ENCODE measurements around the gene NELFCD. TPM values are rescaled to one million over a fixed set of nuclear protein-coding genes. Genes with fewer than 3 reads are reported as not detected.

NELFCD gene
- total RNA-seq, 4 donors from 2014 or later: 54.2 to 72.9 (median 56.8) TPM

DNA sequence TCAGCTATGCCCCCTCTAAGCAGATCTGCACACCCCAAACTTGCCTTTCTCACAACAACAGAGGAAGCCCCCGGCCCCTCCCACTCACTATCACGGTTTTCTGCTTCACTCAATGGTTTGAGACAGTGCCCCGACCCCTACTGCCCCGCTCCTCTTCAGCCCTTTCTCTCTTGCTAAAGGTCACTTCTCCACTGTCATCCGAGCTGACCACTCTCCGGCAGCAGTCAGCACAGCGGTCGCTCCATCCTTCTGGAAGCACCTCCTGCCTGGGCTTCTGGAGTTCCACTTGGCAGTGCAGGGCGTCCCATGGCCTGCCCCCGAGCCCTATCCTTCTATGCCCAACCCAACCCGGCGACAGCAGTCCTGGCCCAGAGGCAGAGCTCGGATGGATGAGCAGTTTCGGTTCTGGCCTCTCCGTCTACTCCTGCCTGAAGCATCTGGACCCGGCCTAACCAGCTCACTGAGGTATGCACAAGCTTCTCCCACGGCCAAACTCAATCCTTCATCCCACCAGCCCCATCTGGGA lies 21.9 kb downstream of the NELFCD start:
- peaks cover 0 to 46% (median 33%) of the 10 kb centered on the region in 4 donors for H3K4me1 ChIP-seq

DNA sequence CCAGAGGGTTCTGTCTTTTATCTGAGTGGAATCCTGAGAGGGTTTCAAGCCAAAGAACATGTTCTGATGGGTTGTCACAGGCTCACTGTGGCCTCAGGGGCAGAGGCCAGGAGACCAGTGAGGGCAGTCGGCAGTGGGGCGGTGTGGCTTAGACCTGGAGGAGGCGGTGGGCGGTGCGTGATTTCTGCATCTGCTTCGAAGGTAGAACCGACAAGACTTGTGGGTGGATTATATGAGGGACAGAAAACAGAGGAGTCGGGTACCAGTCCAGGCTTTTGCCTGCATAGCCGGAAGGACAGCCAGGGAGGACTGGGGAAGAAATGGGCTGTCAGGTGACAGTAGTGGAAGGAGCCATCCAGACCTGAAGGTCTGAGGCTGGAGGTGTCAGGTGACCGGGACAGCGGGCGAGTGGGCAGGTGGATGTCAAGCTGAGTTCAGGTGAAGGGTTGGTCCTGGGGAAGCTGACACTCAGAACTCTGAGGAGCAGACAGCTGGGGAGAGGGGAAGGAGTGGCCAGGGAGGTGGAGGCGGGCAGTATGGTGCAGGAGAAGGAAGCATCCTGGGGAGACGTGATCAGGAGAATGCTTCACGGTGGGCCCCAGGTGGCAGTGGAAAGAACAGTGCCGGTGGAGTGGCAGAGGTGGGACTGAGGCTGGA lies 22.9 kb downstream of the NELFCD start:
- Histone ChIP-seq H3K27me3 (no peaks in the 10 kb centered on the region), H3K36me3 (peaks cover 0 to 44% (median 9%) of the 10 kb centered on the region in 3 donors), H3K27ac (peak overlapping the region in 3 of 4 donors; percentile 50 to 96 (median 89)), H3K9me3 (no peaks in the 10 kb centered on the region), H3K4me3 (peak overlapping the region in 2 of 4 donors; percentile 73 to 89), H3K4me1 (peaks cover 0 to 46% (median 33%) of the 10 kb centered on the region in 4 donors)
- TF ChIP-seq EP300 (IDR thresholded peaks at IDR 0.05) (no peak), POLR2A (IDR thresholded peaks at IDR 0.05) (no peak)
- TF ChIP-seq, protein P1, sequence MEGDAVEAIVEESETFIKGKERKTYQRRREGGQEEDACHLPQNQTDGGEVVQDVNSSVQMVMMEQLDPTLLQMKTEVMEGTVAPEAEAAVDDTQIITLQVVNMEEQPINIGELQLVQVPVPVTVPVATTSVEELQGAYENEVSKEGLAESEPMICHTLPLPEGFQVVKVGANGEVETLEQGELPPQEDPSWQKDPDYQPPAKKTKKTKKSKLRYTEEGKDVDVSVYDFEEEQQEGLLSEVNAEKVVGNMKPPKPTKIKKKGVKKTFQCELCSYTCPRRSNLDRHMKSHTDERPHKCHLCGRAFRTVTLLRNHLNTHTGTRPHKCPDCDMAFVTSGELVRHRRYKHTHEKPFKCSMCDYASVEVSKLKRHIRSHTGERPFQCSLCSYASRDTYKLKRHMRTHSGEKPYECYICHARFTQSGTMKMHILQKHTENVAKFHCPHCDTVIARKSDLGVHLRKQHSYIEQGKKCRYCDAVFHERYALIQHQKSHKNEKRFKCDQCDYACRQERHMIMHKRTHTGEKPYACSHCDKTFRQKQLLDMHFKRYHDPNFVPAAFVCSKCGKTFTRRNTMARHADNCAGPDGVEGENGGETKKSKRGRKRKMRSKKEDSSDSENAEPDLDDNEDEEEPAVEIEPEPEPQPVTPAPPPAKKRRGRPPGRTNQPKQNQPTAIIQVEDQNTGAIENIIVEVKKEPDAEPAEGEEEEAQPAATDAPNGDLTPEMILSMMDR (IDR thresholded peaks at IDR 0.05): no peak
- DNase-seq (ENCODE audit: low spot score in 2 of 2): no peak
- 80 to 82% methylated on average over 16 of the region's 16 CpGs for WGBS, 2 donors

More for the DNA sequence above, 21.9 kb downstream of the NELFCD start:
- H3K9me3 ChIP-seq: no peaks in the 10 kb centered on the region
- no peak for DNase-seq (ENCODE audit: low spot score in 2 of 2)
- no peak overlapping the region for H3K27ac ChIP-seq
- 80 to 84% methylated on average over 17 of the region's 17 CpGs for WGBS, 2 donors
- TF ChIP-seq POLR2A (IDR thresholded peaks at IDR 0.05): no peak
- no peak for TF ChIP-seq EP300 (IDR thresholded peaks at IDR 0.05)
- TF ChIP-seq, protein P1 (IDR thresholded peaks at IDR 0.05): no peak
- H3K4me3 ChIP-seq: no peak overlapping the region
- no peaks in the 10 kb centered on the region for H3K27me3 ChIP-seq
- H3K36me3 ChIP-seq: peaks cover 0 to 55% (median 9%) of the 10 kb centered on the region in 3 donors

DNA sequence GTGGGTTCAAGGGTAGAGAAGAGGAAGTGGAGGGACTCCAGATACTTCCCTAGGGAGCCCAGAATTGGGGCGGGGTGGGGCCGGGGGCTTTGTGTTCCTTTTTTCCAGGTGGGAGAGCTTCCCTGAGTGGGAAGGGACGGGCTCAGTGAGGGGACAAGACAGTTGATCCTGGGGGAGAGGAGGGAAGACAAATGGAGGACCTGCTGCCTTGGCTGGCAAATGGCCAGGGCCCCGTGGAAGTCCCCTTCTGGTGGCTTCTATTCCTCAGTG lies 23.4 kb downstream of the NELFCD start:
- 59 to 68% methylated on average over 4 of the region's 4 CpGs for WGBS, 2 donors
- Histone ChIP-seq H3K9me3 (no peaks in the 10 kb centered on the region), H3K4me1 (peaks cover 0 to 46% (median 33%) of the 10 kb centered on the region in 4 donors), H3K4me3 (peak overlapping the region in 2 of 4 donors; percentile 73 to 89), H3K27me3 (no peaks in the 10 kb centered on the region), H3K36me3 (peaks cover 0 to 40% (median 9%) of the 10 kb centered on the region in 3 donors), H3K27ac (peak overlapping the region in 2 of 4 donors; percentile 89 to 96)
- DNase-seq (ENCODE audit: low spot score in 2 of 2): peak; percentile 30 to 35
- TF ChIP-seq POLR2A (IDR thresholded peaks at IDR 0.05) (no peak), EP300 (IDR thresholded peaks at IDR 0.05) (no peak)
- TF ChIP-seq, protein P1 (IDR thresholded peaks at IDR 0.05): no peak

DNA sequence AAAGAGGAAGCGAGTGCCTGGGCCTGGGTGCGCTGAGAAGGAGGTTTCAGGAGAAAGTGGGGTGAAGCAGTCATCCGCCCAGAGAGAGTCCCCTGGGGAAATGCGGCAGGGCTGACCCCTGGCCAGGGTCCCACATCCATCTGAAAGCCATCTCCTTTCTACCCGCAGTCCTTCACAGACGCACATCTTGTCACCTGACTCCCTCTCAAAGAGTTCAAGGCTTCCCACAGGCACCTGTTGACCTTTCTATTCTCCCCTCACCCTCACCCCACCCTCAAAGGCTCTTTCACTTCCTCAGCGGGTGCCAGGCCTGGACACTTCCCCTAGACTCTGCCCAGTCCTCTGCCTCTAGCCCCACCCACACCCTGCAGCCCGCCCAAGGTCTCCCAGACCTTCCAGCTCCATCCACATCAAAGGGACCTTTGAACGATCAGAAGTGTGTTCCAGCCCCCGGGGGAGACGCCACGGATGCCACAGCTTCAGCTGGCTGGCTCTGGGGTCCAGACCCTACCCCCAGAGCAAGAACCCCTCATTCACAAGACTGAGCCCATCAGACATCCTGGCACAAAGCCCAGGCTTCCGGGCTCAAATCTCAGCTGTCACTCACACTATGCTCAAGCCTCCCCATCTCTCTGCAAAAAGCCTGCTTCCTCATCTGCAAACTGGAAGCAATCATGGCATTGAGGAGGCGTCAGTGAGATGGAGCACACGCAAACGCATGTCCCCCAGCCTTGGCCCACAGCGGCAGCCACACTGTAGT lies 23.9 kb downstream of the NELFCD start:
- H3K9me3 ChIP-seq: no peaks in the 10 kb centered on the region
- peaks cover 0 to 49% (median 33%) of the 10 kb centered on the region in 4 donors for H3K4me1 ChIP-seq
- H3K36me3 ChIP-seq: peaks cover 0 to 35% (median 9%) of the 10 kb centered on the region in 3 donors
- peak overlapping the region; percentile 81 to 96 (median 92) for H3K27ac ChIP-seq
- no peaks in the 10 kb centered on the region for H3K27me3 ChIP-seq
- 38 to 50% methylated on average over 17 of the region's 17 CpGs for WGBS, 2 donors
- no peak for TF ChIP-seq POLR2A (IDR thresholded peaks at IDR 0.05)
- peak in 1 of 2 donors; percentile 25 for TF ChIP-seq EP300 (IDR thresholded peaks at IDR 0.05)
- TF ChIP-seq, protein P1 (IDR thresholded peaks at IDR 0.05): no peak
- DNase-seq (ENCODE audit: low spot score in 2 of 2): peak; percentile 18 to 55
- peak overlapping the region in 2 of 4 donors; percentile 73 to 89 for H3K4me3 ChIP-seq

Data from tibial nerve (tissue), 4 donors.